Heart left ventricle (tissue), 13 donors: ENCODE data around the gene GDF3.

ENCODE experiments used
- POLR2A ChIP-seq, 2 donors: fragments of 450-650 bp; IDR thresholded peaks; one replicate each; pipeline ENCODE4 v1.6.1; 2017; ENCODE audit warnings: antibody characterized with exemption in 2 of 2, mild to moderate bottlenecking in 2 of 2, moderate library complexity in 2 of 2
- TF ChIP-seq, protein P1 (sequence below), 12 donors: fragments of 200-600 bp; sonication (generic) in 4 of 12; IDR thresholded peaks; one replicate each; pipeline versions ENCODE4 v1.5.0 to v1.8.0; 2018 to 2022; ENCODE audit warnings: antibody characterized with exemption in 12 of 12, mild to moderate bottlenecking in 5 of 12
- donor health status: ischemic (EF 13 %, LVEDD 7.1; RV severe dilation, severe dysfunction).
- donor health status: DM: no; HTN: yes; CAD: no.
- donor health status: DM: no; HTN: no; CAD: no.
- donor health status: ischemic (EF 25% LVEDD 6.9; RV normal size, moderate dysfunction).
- donor health status: ischemic (EF 25% LVEDD 5.7; RV mildly dilated, moderate dysfunction).
- donor health status: ischemic (EF 35%, LVEDD 5.7; RV mildly dilated, moderate dysfunction).
- donor health status: nonischemic (EF 11% LVEDD 7.7; RV severe dilation, severe dysfunction).
- donor health status: DM: yes; HTN: yes; CAD: no.
- donor health status: PGD.
- donor health status: ischemic (EF 29% LVEDD 5.4; RV normal size, mild dysfunction).
- donor health status: nonischemic (EF 23%, LVEDD 6.1; RV moderate dilation, normal function).

DNA sequence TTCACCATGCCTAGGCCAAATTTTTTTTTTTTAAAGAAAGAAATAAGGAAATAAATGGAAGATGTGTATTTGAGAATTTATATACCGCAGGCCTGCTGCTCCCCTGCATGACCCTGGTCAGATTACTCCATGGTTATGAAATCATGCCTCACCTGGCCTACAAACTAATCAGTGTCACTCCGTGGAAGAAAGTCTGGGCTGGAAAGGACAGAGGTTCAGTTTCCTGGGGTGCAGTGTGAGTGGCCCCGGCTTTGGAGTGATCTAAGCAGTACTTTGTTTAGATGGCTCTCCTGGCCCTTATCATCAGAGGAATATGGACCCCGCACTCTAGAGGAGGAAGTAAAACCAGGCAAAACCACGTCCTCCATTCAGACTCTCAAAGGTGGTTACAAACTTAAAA lies 39.5 kb downstream of the GDF3 start:
- TF ChIP-seq, protein P1, sequence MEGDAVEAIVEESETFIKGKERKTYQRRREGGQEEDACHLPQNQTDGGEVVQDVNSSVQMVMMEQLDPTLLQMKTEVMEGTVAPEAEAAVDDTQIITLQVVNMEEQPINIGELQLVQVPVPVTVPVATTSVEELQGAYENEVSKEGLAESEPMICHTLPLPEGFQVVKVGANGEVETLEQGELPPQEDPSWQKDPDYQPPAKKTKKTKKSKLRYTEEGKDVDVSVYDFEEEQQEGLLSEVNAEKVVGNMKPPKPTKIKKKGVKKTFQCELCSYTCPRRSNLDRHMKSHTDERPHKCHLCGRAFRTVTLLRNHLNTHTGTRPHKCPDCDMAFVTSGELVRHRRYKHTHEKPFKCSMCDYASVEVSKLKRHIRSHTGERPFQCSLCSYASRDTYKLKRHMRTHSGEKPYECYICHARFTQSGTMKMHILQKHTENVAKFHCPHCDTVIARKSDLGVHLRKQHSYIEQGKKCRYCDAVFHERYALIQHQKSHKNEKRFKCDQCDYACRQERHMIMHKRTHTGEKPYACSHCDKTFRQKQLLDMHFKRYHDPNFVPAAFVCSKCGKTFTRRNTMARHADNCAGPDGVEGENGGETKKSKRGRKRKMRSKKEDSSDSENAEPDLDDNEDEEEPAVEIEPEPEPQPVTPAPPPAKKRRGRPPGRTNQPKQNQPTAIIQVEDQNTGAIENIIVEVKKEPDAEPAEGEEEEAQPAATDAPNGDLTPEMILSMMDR (IDR thresholded peaks at IDR 0.05), result no peak
- TF ChIP-seq POLR2A (IDR thresholded peaks at IDR 0.05), result no peak
